Thyroid gland (tissue), 4 donors: ENCODE data around the gene SMG6. TPM values are rescaled to one million over a fixed set of nuclear protein-coding genes. Genes with fewer than 3 reads are reported as not detected.

Experiments
- DNase-seq, 2 donors: peaks; one replicate each; pipeline ENCODE4 v3.0.0-alpha.2; 2019
- H3K27ac ChIP-seq, 3 donors: fragments of 200-600 bp; sonication (generic); 1 replicate in 2 of 3; 2 replicates in 1 of 3; pipeline ENCODE4 v1.5.1; 2016 to 2019; ENCODE audit warnings: mild to moderate bottlenecking in 1 of 3, moderate library complexity in 1 of 3
- H3K27me3 ChIP-seq: fragments of 200-600 bp; sonication (generic); one replicate; pipeline ENCODE4 v1.5.1; 2019
- H3K36me3 ChIP-seq, 2 donors: fragments of 200-600 bp; sonication (generic); one replicate each; pipeline ENCODE4 v1.5.1; 2016 to 2019
- H3K4me1 ChIP-seq, 2 donors: fragments of 200-600 bp; sonication (generic); one replicate each; pipeline ENCODE4 v1.5.1; 2017 to 2019
- H3K4me3 ChIP-seq, 3 donors: fragments of 200-600 bp; sonication (generic); replicated peaks in 1 of 3; 1 replicate in 2 of 3; 2 replicates in 1 of 3; pipeline ENCODE4 v1.5.1; 2016; ENCODE audit warnings: mild to moderate bottlenecking in 1 of 3
- H3K9me3 ChIP-seq: fragments of 200-600 bp; sonication (generic); one replicate; pipeline ENCODE4 v1.5.1; 2017
- CTCF ChIP-seq, 6 experiments: fragments of 200-600 bp in 3 of 6; fragments of 450-650 bp in 3 of 6; sonication (generic) in 3 of 6; IDR thresholded peaks; one replicate each; pipeline ENCODE4 v1.5.1; 2016 to 2019; ENCODE audit warnings: antibody characterized with exemption in 6 of 6, mild to moderate bottlenecking in 2 of 6, inconsistent platforms in 1 of 6, moderate library complexity in 1 of 6
- POLR2A ChIP-seq, 2 donors: fragments of 450-650 bp; IDR thresholded peaks; one replicate each; pipeline ENCODE4 v1.6.1; 2017; ENCODE audit warnings: antibody characterized with exemption in 2 of 2, mild to moderate bottlenecking in 2 of 2, moderate library complexity in 1 of 2
- WGBS, 2 donors: methylation state at CpG; one replicate each; pipeline ENCODE4 v1.1.5; 2017; 5-methylcytosine and 5-hydroxymethylcytosine counted together
- intact Hi-C: fragments of 100-400 bp; cut with DNase I; formaldehyde crosslinking; loops from one replicate; pipeline ENCODE4 v1.15.1; 2023
- total RNA-seq, 4 donors: library from RNA; depleted of rRNA; stranded (reverse); fragments of >200 nt; gene quantifications; one replicate each; pipeline ENCODE4 v1.2.3, GENCODE V29; 2016

Gene SMG6
- total RNA-seq, 4 donors from 2014 or later: 26.0 to 35.9 (median 32.9) TPM

DNA sequence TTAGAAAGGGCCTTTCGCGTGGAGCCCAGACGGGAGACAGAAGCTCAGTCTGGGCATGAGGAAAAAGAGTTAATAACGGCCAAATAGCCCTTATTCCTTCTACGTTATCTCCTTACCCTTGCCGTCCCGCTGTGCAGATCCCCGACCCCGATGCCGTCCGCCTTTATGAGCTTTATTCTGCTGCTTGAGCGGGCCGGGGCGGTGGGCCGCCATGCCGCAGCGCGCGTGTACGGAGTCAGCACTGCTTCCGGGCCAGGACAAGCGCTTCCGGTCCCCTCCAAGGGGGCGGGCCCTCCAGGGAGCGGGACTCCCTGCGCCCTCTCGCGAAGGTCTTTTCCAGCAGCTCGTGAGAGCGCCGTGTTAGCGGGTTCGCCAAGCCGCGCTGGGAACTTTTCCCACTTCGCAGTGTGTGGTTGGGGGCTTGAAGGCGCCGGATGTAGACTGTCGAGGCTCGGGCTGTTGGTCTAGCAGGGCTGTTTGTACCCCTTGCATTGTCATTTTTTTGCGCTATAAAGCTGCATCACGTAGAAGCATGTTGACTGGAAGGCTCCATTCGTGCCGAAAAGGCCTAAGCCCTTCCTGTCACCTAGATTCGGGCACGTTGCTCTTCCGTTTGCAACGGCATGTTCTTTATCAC is 32.7 kb upstream of the SMG6 start, which contains the start of gene TSR1:
Gene TSR1 (minus strand): TSS at position 243 of the 637 bp plus-strand sequence. CDS start 30 bp downstream, at position 213.
- 0% methylated on average over 19 to 32 of the region's 48 CpGs for WGBS, 2 donors
- intact Hi-C loops: no loop called here

GRCh38 chr17:2335726-2336214 is 32.2 kb upstream of the SMG6 start:
- WGBS, 2 donors: 3 to 4% methylated on average over 17 of the region's 17 CpGs
- Histone ChIP-seq H3K27me3 (no peaks in the 10 kb centered on the region), H3K36me3 (peaks cover 36 to 40% of the 10 kb centered on the region in 2 donors), H3K27ac (peak overlapping the region in 1 of 3 donors; percentile 80), H3K4me1 (peaks cover 8 to 10% of the 10 kb centered on the region in 2 donors), H3K4me3 (peak overlapping the region; percentile 77 to 97 (median 96)), H3K9me3 (no peaks in the 10 kb centered on the region)
- TF ChIP-seq CTCF (IDR thresholded peaks at IDR 0.05) (no peak), POLR2A (IDR thresholded peaks at IDR 0.05) (no peak)
- peak in 1 of 2 donors; percentile 14 for DNase-seq
- intact Hi-C loops: no loop called here

More for the DNA sequence above, 32.7 kb upstream of the SMG6 start, which contains the start of gene TSR1:
- H3K27ac ChIP-seq: peak within 1 kb of the TSS; percentile 41 to 80 (median 50)
- DNase-seq: peak; percentile 90 to 92
- peak in 1 of 2 donors; percentile 89 for TF ChIP-seq POLR2A (IDR thresholded peaks at IDR 0.05)
- peak in 2 of 6 experiments; percentile 14 to 21 for TF ChIP-seq CTCF (IDR thresholded peaks at IDR 0.05)
- no peaks in the 10 kb centered on the region for H3K9me3 ChIP-seq
- peaks cover 8 to 10% of the 10 kb centered on the region in 2 donors for H3K4me1 ChIP-seq
- peak within 1 kb of the TSS; percentile 77 to 97 (median 96) for H3K4me3 ChIP-seq
- no peaks in the 10 kb centered on the region for H3K27me3 ChIP-seq
- peaks cover 30 to 37% of the 10 kb centered on the region in 2 donors for H3K36me3 ChIP-seq

DNA sequence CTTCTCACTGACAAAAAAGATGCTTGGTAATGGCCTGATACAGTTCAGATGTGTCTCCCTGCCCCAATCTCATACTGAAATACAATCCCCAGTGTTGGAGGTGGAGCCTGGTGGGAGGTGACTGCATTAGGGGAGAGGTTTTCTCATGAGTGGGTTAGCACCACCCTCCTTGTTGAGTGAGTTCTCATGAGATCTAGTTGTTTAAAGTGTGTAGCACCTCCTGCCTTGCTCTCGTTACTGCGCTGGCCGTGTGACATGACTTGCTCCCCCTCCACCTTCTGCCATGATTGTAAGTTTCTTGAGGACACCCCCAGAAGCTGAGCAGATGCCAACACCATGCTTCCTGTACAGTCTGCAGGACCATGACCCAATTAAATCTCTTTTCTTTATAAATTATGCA is 27.7 kb upstream of the SMG6 start:
- no peak for DNase-seq
- Histone ChIP-seq H3K4me1 (peaks cover 5 to 8% of the 10 kb centered on the region in 2 donors), H3K9me3 (no peaks in the 10 kb centered on the region), H3K4me3 (no peak overlapping the region), H3K27ac (no peak overlapping the region), H3K36me3 (peaks cover 45 to 67% of the 10 kb centered on the region in 2 donors), H3K27me3 (no peaks in the 10 kb centered on the region)
- TF ChIP-seq CTCF (IDR thresholded peaks at IDR 0.05): no peak
- TF ChIP-seq POLR2A (IDR thresholded peaks at IDR 0.05): no peak
- intact Hi-C loops: no loop called here
- WGBS, 2 donors: 68 to 88% methylated on average over 3 of the region's 3 CpGs

- H3K4me3 ChIP-seq: no peak overlapping the region
- WGBS, 2 donors: 75 to 84% methylated on average over 2 of the region's 2 CpGs
- intact Hi-C loops: no loop called here
Observed at GRCh38 chr17:2323629-2324314, 20.2 kb upstream of the SMG6 start.

More at GRCh38 chr17:2323629-2324314, 20.2 kb upstream of the SMG6 start:
- no peak for DNase-seq
- TF ChIP-seq POLR2A (IDR thresholded peaks at IDR 0.05) (no peak), CTCF (IDR thresholded peaks at IDR 0.05) (no peak)
- H3K4me1 ChIP-seq: no peaks in the 10 kb centered on the region
- H3K27ac ChIP-seq: no peak overlapping the region
- no peaks in the 10 kb centered on the region for H3K27me3 ChIP-seq
- peaks cover 31 to 51% of the 10 kb centered on the region in 2 donors for H3K36me3 ChIP-seq
- H3K9me3 ChIP-seq: no peaks in the 10 kb centered on the region
